Measurements from ENCODE around the gene ANKRD13B.

DNA sequence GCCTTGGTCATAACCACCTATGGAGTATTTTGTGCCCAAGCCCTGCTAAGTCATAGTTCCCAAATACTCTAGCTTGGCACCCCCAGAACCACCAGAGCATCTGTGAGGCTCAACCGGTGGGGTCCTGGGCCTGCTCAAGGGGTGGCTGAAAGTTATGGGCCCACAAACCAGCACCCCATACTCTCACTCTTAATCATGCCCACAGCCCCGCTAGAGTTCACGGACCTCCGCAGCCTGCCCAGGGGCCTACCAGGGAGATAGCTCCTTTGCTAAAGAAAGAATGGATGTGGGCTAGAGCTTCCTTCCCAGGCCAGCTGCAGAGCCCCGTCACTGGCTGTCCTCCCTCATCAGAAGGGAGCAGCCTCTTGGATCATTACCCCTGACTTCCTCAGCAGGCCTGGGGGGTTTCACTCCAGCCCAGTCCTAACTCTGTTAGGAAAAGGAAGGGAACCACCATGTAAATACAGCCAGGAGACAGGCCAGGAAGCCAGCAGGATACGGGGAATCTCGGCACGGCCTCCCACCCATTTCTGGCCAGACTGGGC, 4.8 kb upstream of the ANKRD13B start:
- TF ChIP-seq POLR2A (IDR thresholded peaks at IDR 0.05) = no peak
- TF ChIP-seq, protein P1, sequence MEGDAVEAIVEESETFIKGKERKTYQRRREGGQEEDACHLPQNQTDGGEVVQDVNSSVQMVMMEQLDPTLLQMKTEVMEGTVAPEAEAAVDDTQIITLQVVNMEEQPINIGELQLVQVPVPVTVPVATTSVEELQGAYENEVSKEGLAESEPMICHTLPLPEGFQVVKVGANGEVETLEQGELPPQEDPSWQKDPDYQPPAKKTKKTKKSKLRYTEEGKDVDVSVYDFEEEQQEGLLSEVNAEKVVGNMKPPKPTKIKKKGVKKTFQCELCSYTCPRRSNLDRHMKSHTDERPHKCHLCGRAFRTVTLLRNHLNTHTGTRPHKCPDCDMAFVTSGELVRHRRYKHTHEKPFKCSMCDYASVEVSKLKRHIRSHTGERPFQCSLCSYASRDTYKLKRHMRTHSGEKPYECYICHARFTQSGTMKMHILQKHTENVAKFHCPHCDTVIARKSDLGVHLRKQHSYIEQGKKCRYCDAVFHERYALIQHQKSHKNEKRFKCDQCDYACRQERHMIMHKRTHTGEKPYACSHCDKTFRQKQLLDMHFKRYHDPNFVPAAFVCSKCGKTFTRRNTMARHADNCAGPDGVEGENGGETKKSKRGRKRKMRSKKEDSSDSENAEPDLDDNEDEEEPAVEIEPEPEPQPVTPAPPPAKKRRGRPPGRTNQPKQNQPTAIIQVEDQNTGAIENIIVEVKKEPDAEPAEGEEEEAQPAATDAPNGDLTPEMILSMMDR (IDR thresholded peaks at IDR 0.05) = no peak
- TF ChIP-seq POLR2AphosphoS5 (IDR thresholded peaks at IDR 0.05; ENCODE audit: insufficient read depth in 1 of 2, low read depth in 1 of 2) = no peak
